GM23338 (cell line): Measurements from ENCODE around the gene ZAR1. TPM values are rescaled to one million over a fixed set of nuclear protein-coding genes. Genes with fewer than 3 reads are reported as not detected.

Experiments used
- ATAC-seq: fragments of 200-7000 bp; cut with Tn5 transposase; 3 replicates; pipeline ENCODE4 v1.9.1; 2020
- DNase-seq: peaks from one replicate; pipeline ENCODE4 v3.0.0-alpha.2; 2015; ENCODE audit warnings: low spot score
- H2AFZ ChIP-seq: fragments of 200-600 bp; sonication (generic); 2 replicates; pipeline ENCODE4 v1.8.0; 2016; ENCODE audit warnings: antibody characterized with exemption, mild to moderate bottlenecking, moderate library complexity
- H3F3A ChIP-seq: fragments of 200-600 bp; sonication (generic); replicated peaks from 2 replicates; pipeline ENCODE4 v1.8.0; 2017; ENCODE audit warnings: antibody characterized with exemption, mixed run types, low read depth
- H3K27ac ChIP-seq: fragments of 200-600 bp; sonication (generic); 2 replicates; pipeline ENCODE4 v1.6.1; 2016; ENCODE audit warnings: low read depth
- H3K27me3 ChIP-seq: fragments of 200-600 bp; sonication (generic); 2 replicates; pipeline ENCODE4 v1.8.0; 2016; ENCODE audit warnings: mild to moderate bottlenecking, mixed run types, moderate library complexity; ENCODE audit not compliant: insufficient read depth
- H3K36me3 ChIP-seq: fragments of 200-600 bp; sonication (generic); 2 replicates; pipeline ENCODE4 v1.8.0; 2016; ENCODE audit warnings: mild to moderate bottlenecking; ENCODE audit not compliant: insufficient read depth
- H3K4me1 ChIP-seq: fragments of 200-600 bp; sonication (generic); 2 replicates; pipeline ENCODE4 v1.8.0; 2016; ENCODE audit warnings: mild to moderate bottlenecking, moderate library complexity; ENCODE audit not compliant: insufficient read depth
- H3K4me2 ChIP-seq: fragments of 200-600 bp; sonication (generic); 2 replicates; pipeline ENCODE4 v1.7.1; 2017; ENCODE audit warnings: mixed run types
- H3K4me3 ChIP-seq: fragments of 200-600 bp; sonication (generic); 2 replicates; pipeline ENCODE4 v1.6.1; 2016; ENCODE audit warnings: mixed run types
- H3K79me2 ChIP-seq: fragments of 200-600 bp; sonication (generic); replicated peaks from 2 replicates; pipeline ENCODE4 v1.8.0; 2017; ENCODE audit warnings: mild to moderate bottlenecking; ENCODE audit not compliant: insufficient read depth
- H3K9me2 ChIP-seq: fragments of 200-600 bp; sonication (generic); 2 replicates; pipeline ENCODE4 v1.8.0; 2017; ENCODE audit not compliant: insufficient read depth
- H4K20me1 ChIP-seq: fragments of 200-600 bp; sonication (generic); replicated peaks from 2 replicates; pipeline ENCODE4 v1.8.0; 2017; ENCODE audit warnings: mild to moderate bottlenecking; ENCODE audit not compliant: insufficient read depth
- H3K27ac Mint-ChIP-seq: 2 replicates; pipeline ENCODE4 v1.8.0; 2020; ENCODE audit warnings: inconsistent platforms, mild to moderate bottlenecking, moderate library complexity, mixed read lengths
- H3K27me3 Mint-ChIP-seq: 3 replicates; pipeline ENCODE4 v1.8.0; 2022; ENCODE audit warnings: low read depth, mild to moderate bottlenecking, moderate library complexity, mixed read lengths, inconsistent platforms; ENCODE audit not compliant: insufficient read depth, poor library complexity
- H3K36me3 Mint-ChIP-seq: 3 replicates; pipeline ENCODE4 v1.8.0; 2021; ENCODE audit warnings: low read depth, mild to moderate bottlenecking, inconsistent platforms, moderate library complexity, mixed read lengths
- H3K4me1 Mint-ChIP-seq: 3 replicates; pipeline ENCODE4 v1.8.0; 2020; ENCODE audit warnings: mild to moderate bottlenecking, inconsistent platforms, mixed read lengths
- H3K4me3 Mint-ChIP-seq: 3 replicates; pipeline ENCODE4 v1.8.0; 2021; ENCODE audit warnings: moderate library complexity, mild to moderate bottlenecking, inconsistent platforms, mixed read lengths
- H3K9me3 Mint-ChIP-seq: 3 replicates; pipeline ENCODE4 v1.8.0; 2020; ENCODE audit warnings: moderate library complexity, mild to moderate bottlenecking, inconsistent platforms, mixed read lengths
- CREB1 ChIP-seq: fragments of 250-450 bp; sonication (Bioruptor Pico); IDR thresholded peaks from 2 replicates; pipeline ENCODE4 v1.5.0; 2020; ENCODE audit warnings: low read depth, mild to moderate bottlenecking, moderate library complexity
- EZH2 ChIP-seq: fragments of 200-600 bp; sonication (generic); IDR thresholded peaks from one replicate; pipeline ENCODE4 v1.8.0; 2017; ENCODE audit warnings: antibody characterized with exemption, mild to moderate bottlenecking, low read depth; ENCODE audit not compliant: unreplicated experiment
- EZH2phosphoT487 ChIP-seq: fragments of 200-600 bp; sonication (generic); IDR thresholded peaks from one replicate; pipeline ENCODE4 v1.8.1; 2018; ENCODE audit warnings: antibody characterized with exemption; ENCODE audit not compliant: unreplicated experiment
- JUNB ChIP-seq: IDR thresholded peaks from one replicate; pipeline ENCODE4 v1.6.1; 2016; ENCODE audit warnings: antibody characterized with exemption; ENCODE audit not compliant: unreplicated experiment
- NANOG ChIP-seq: IDR thresholded peaks from 2 replicates; pipeline ENCODE4 v1.6.1; 2016; ENCODE audit warnings: antibody characterized with exemption, borderline replicate concordance
- POLR2AphosphoS5 ChIP-seq: IDR thresholded peaks from 2 replicates; pipeline ENCODE4 v1.6.1; 2016; ENCODE audit warnings: antibody characterized with exemption, low read depth
- STAT1 ChIP-seq: IDR thresholded peaks from one replicate; pipeline ENCODE4 v1.6.1; 2016; ENCODE audit warnings: antibody characterized with exemption; ENCODE audit not compliant: unreplicated experiment
- ZNF331 ChIP-seq: fragments of 250-450 bp; sonication (Bioruptor Pico); IDR thresholded peaks from 2 replicates; pipeline ENCODE4 v1.5.0; 2020; ENCODE audit warnings: low read depth, mild to moderate bottlenecking, moderate library complexity
- polyA plus RNA-seq: library from polyadenylated mRNA; unstranded; fragments of >200 nt; fragmentation: Nextera tagmentation; extraction: Ambion mirVana; gene quantifications from 2 replicates; pipeline ENCODE4 v1.2.1, GENCODE V29; 2016
- total RNA-seq: library from RNA; depleted of rRNA; stranded (reverse); fragments of >200 nt; shearing (Covaris generic); gene quantifications from 2 replicates; pipeline ENCODE4 v1.2.3, GENCODE V29; 2014
- TF ChIP-seq, protein P1 (sequence below): fragments of 250-450 bp; sonication (Bioruptor Pico); IDR thresholded peaks from 2 replicates; pipeline ENCODE4 v1.5.0; 2020; ENCODE audit warnings: mild to moderate bottlenecking, moderate library complexity
- TF ChIP-seq, protein P2 (sequence below): IDR thresholded peaks from 2 replicates; pipeline ENCODE4 v1.6.1; 2016; ENCODE audit warnings: antibody characterized with exemption

Gene ZAR1
- total and polyA plus RNA-seq, 2 experiments from 2014 or later: 0.27 to 1.6 TPM

DNA sequence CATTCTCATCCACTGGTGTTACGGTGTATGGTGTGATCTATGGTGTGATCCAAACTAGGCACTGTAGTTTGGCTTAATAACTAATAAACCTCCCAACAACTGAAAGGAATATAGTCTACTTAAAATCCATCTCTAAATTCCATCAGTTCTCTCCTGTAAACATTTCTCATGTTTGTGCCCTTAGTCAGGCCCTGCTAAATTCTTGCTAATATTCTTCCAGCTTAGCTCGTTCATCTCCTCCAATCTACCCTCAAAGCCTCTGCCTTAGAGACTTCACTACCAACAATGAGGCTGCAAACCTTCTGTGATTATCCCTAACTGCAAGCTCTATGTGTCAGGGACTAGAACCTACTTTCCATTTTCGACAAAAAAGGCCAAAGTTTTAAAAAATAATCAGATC is 28.1 kb downstream of the ZAR1 start:
- ATAC-seq: no peak
- no peak overlapping the region for H2AFZ ChIP-seq
- DNase-seq: no peak
- H4K20me1 ChIP-seq: no peaks in the 10 kb centered on the region
- peaks cover 15% of the 10 kb centered on the region for H3K36me3 ChIP-seq
- TF ChIP-seq NANOG (no peak), EZH2 (no peak), CREB1 (CRISPR knock-in tag) (no peak), EZH2phosphoT487 (no peak), POLR2AphosphoS5 (no peak), JUNB (no peak), ZNF331 (CRISPR knock-in tag) (no peak), STAT1 (no peak)
- TF ChIP-seq, protein P1, sequence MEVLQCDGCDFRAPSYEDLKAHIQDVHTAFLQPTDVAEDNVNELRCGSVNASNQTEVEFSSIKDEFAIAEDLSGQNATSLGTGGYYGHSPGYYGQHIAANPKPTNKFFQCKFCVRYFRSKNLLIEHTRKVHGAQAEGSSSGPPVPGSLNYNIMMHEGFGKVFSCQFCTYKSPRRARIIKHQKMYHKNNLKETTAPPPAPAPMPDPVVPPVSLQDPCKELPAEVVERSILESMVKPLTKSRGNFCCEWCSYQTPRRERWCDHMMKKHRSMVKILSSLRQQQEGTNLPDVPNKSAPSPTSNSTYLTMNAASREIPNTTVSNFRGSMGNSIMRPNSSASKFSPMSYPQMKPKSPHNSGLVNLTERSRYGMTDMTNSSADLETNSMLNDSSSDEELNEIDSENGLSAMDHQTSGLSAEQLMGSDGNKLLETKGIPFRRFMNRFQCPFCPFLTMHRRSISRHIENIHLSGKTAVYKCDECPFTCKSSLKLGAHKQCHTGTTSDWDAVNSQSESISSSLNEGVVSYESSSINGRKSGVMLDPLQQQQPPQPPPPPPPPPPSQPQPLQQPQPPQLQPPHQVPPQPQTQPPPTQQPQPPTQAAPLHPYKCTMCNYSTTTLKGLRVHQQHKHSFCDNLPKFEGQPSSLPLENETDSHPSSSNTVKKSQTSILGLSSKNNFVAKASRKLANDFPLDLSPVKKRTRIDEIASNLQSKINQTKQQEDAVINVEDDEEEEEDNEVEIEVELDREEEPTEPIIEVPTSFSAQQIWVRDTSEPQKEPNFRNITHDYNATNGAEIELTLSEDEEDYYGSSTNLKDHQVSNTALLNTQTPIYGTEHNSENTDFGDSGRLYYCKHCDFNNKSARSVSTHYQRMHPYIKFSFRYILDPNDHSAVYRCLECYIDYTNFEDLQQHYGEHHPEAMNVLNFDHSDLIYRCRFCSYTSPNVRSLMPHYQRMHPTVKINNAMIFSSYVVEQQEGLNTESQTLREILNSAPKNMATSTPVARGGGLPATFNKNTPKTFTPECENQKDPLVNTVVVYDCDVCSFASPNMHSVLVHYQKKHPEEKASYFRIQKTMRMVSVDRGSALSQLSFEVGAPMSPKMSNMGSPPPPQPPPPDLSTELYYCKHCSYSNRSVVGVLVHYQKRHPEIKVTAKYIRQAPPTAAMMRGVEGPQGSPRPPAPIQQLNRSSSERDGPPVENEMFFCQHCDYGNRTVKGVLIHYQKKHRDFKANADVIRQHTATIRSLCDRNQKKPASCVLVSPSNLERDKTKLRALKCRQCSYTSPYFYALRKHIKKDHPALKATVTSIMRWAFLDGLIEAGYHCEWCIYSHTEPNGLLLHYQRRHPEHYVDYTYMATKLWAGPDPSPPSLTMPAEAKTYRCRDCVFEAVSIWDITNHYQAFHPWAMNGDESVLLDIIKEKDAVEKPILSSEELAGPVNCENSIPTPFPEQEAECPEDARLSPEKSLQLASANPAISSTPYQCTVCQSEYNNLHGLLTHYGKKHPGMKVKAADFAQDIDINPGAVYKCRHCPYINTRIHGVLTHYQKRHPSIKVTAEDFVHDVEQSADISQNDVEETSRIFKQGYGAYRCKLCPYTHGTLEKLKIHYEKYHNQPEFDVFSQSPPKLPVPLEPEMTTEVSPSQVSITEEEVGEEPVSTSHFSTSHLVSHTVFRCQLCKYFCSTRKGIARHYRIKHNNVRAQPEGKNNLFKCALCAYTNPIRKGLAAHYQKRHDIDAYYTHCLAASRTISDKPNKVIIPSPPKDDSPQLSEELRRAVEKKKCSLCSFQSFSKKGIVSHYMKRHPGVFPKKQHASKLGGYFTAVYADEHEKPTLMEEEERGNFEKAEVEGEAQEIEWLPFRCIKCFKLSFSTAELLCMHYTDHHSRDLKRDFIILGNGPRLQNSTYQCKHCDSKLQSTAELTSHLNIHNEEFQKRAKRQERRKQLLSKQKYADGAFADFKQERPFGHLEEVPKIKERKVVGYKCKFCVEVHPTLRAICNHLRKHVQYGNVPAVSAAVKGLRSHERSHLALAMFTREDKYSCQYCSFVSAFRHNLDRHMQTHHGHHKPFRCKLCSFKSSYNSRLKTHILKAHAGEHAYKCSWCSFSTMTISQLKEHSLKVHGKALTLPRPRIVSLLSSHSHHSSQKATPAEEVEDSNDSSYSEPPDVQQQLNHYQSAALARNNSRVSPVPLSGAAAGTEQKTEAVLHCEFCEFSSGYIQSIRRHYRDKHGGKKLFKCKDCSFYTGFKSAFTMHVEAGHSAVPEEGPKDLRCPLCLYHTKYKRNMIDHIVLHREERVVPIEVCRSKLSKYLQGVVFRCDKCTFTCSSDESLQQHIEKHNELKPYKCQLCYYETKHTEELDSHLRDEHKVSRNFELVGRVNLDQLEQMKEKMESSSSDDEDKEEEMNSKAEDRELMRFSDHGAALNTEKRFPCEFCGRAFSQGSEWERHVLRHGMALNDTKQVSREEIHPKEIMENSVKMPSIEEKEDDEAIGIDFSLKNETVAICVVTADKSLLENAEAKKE (CRISPR knock-in tag): no peak
- TF ChIP-seq, protein P2, sequence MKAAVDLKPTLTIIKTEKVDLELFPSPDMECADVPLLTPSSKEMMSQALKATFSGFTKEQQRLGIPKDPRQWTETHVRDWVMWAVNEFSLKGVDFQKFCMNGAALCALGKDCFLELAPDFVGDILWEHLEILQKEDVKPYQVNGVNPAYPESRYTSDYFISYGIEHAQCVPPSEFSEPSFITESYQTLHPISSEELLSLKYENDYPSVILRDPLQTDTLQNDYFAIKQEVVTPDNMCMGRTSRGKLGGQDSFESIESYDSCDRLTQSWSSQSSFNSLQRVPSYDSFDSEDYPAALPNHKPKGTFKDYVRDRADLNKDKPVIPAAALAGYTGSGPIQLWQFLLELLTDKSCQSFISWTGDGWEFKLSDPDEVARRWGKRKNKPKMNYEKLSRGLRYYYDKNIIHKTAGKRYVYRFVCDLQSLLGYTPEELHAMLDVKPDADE: no peak
- no peak overlapping the region for H3K27ac ChIP-seq
- Mint-ChIP-seq H3K27ac (no peak overlapping the region), H3K4me3 (no peak overlapping the region), H3K36me3 (peaks cover 31% of the 10 kb centered on the region), H3K4me1 (no peaks in the 10 kb centered on the region), H3K27me3 (no peaks in the 10 kb centered on the region), H3K9me3 (no peaks in the 10 kb centered on the region)
- H3K4me1 ChIP-seq: no peaks in the 10 kb centered on the region
- H3K9me2 ChIP-seq: no peaks in the 10 kb centered on the region
- no peaks in the 10 kb centered on the region for H3F3A ChIP-seq
- no peaks in the 10 kb centered on the region for H3K27me3 ChIP-seq
- H3K4me3 ChIP-seq: no peak overlapping the region
- no peak overlapping the region for H3K4me2 ChIP-seq
- no peaks in the 10 kb centered on the region for H3K79me2 ChIP-seq
